Stimulated activated CD8-positive, alpha-beta memory T cell treated with anti-CD3 and anti-CD28 coated beads, Interleukin-15, amount 100 ng/mL, for 24 hours (primary cell): ENCODE results near the gene SNCA.

ENCODE experiments used
- DNase-seq: peaks from one replicate; pipeline ENCODE4 v3.0.0-alpha.2; 2020; ENCODE audit warnings: low read depth

SNCA gene

DNA sequence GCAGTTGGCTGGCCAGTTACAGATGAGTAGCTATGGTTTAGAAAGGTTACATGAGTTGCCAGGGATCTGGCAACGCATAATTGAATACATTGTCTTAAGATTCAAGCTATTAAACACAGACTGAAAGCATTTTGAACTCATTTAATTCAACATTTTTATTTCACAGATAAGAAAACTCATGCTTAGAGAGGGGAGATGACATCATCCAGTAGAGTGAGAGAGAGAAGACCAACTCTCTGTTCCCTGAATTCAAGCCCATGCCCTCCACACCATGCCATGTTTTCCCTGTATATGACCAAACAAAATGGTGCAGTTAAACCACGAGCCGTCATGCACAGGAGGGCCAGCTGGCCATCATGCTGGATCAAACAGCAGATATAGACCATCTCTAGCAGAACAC lies 22.6 kb downstream of the SNCA start:
- DNase-seq, result no peak

DNA sequence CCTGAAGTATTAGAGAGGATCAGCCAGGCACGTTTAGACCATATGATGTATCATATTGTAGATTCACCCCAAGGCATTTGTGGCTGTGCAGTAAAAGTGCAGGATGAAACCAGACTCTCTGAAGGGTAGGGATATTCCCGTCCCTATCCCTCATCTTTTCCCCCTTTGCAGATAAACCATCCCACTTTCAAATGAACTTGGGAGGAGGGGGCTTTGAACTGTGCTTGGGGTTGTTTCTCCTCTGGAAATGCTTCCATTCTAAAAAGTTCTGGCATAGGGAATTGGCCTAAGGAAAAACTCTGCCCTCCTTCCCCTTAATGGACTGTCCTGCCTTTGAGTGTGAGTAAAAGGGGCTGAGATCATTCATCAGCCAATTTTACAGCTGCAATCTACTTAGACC lies 23.8 kb downstream of the SNCA start:
- DNase-seq, result no peak

DNA sequence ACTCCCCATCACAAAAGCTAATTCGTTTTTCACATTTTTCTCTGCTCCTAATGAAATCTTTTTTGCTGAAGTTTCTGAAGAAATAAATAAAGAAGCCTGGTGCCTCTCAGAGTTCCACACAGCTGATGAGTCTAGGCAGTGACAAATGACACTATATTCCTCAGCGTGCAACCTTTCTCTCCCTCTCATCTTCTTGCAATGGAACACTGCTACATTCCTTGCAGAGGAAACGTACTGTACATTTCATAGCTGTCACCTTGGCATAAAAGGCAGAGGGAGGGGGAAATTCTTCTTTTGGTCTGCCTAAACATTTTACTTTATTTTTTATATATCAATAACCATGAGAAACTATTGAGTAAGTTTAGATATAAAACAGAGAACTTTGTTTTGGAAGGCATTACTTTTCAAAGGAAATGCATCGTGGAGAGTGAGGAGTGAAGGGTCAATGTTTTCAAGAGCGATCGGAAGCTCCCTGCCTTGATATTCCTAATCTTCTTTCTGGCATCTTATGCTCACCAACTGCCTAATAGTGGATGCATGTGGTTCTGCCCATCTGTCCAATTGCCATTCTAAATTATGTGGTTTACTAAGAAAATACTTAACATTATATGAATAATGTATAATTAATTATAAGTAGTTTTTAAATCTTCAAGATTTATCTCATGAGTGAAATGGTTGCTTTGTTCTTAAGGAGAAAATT lies 29.4 kb downstream of the SNCA start:
- no peak for DNase-seq

DNA sequence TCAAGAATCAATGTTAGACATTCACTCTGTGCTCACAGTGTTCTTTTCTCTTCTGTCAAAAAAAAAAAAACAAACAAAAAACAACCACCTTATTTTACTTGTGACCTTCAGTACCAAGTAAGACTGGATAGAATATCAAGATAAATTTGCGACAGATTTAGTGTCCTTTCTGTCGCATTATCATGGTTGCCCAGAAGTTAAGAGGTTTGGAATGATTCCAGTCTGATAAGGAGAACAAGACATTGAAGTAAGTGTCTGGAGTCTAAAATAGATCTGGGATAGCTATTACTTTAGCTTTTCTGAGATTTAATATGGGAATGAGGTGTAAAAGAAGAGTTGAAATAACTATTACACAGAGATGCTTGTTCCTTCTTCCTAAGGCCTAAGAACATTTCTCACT lies 31.7 kb downstream of the SNCA start:
- no peak for DNase-seq

DNA sequence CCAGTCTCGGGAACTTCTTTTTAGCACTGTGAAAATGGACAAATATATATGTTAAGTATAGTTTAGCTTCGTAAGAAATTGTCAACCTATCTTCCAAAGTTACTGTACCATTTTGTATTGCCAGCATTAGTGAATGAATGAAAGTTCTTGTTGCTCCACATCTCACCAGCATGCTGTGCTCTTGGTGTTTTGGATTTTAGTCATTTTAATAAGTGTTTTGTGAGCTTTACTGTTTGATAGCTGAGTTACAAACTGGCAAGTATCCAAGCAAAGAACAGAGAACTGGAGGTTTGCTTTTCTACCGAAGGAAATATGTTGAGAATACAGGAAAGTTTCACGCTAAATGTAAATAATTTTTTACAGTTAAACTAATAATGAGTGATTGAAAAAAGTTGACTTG lies 33.0 kb downstream of the SNCA start:
- DNase-seq, result no peak

DNA sequence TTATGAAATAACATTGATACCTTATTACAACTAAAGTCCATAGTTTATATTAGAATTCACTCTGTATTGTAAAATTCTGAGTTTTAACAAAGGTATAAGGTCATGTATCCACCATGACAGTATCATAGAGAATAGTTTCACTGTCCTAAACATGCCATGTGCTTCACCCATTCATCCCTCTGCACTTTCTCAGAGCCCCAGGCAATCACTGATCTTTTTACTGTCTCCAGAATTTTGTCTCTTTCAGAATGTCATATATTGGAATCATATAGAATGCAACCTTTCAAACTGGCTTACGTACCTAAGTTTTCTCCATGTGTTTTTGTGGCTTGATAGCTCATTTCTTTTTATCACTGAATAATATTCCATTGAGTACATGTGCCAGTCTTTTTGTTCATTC lies 33.9 kb downstream of the SNCA start:
- no peak for DNase-seq

DNA sequence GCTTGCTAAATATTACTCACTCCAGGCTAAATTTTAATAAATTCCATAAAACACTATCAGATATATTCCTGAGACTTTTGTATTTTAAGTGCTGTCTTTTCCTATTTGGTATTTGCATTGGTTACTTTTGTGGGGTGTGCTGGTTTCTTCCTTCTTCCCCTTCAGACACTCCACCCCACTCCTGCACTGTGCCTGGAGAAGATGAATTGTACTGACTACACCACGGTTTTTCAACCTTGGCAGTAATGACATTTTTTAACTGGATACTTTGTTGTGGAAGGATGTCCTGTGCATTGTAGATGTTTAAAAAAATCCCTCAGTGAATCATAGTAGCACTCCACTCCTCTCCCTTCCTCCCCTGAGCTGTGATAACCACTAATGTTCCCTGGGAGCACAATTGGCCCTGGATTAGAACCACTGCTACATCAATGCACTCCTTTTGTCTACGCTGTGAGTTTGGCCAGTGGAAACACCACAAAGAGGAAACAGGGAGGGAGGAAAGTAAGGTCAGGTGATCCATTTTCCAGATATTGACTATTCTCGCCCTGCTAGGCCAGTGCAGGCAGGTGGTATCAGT lies 36.3 kb downstream of the SNCA start:
- no peak for DNase-seq

DNA sequence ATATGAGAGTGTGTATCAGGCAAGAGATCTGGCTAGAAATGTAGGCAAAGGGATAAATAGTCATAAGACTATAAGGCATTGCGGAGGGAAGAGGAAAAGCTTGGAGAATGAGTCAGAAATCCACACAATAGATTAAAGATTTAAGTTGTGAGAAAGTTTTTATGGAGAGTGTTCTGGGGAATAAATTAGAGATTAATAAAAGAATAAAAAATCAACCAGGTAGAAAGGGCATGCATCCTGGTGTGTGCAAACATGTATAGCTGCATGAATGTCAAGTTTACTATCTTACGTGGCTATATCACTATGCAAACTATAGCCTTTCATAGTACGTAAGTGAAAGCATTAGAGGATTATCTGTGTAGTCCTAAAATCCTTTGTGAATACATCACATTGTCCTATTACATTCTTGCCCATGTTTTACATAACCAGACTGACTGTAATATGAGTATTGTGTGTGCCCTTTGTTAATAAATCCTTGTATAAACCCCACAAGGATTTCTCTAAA lies 36.9 kb downstream of the SNCA start:
- DNase-seq, result no peak

DNA sequence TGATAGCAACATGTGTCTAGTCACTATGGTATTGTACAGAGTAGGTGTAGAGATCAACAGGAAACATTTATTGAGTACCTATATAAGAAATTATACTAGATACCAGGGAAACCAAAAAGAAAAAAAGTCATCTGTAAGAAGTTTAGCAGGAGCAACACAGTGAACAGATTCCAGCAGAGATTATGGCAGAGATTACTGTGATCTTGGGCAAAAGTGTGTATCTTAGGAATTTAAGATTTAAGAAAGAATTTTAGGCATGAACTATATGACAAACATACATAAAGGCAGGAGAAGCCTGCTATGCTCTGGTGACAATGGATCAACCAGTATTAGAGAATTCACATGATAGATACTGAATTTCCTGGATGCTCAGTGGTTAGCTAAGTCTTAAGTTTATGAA lies 37.9 kb downstream of the SNCA start:
- DNase-seq, result no peak

DNA sequence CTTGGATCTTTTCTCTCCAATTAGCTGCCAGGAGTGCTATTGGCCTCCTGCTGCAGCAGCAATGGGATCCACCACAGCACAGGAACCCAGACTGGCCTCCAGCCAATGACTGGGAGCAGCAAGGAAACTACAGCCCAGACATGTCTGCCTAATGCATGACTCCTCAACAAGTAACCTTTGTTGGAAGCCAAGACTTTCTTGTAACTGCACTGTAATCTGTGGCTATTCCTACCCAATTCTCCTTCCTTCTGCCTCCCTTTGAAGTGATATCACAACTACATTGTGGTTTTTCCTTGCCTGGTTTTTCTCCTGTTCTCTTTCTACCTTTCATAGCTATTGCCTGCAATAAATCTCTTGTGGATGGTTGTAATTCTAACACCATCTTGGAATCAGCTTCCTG lies 39.8 kb downstream of the SNCA start:
- DNase-seq, result no peak

DNA sequence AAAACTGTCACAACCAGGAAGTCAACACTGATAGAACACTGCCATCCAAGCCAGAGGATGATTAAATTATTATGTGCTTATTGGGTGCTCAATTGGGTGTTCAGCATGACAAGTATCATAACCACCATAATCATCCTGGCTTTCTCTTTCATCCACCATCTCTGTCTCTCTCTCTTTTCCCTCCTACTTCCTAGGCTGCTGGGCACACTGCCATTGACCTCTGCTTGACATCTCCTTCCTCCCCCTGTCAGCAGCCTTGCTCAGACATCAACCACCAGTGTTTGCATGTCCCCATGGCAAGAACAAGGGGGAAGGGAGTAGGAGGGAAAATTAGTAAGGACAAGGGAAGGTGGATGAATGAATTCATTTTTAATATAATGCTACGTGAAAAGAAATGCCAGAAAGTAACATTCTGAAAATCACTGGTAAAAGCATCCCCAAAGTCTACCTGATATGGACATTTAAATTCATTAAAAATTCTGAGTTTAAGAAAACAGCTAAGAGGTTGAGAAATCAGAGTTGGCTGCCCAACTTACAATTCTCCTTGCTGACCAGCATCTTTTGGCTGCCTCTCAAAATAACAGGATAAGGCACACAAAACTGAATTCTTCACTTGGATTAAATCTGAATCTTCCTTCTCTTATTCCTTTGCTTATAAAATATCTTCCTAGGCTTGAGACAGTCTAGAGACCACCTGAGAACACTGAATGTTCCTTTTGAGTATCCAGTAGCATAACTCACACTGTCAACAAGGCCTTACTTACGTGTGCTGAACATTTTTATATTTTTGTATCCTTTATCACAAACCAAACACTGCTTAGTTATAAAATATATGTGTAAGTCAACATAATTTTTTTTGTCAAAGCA lies 48.5 kb downstream of the SNCA start:
- no peak for DNase-seq

DNA sequence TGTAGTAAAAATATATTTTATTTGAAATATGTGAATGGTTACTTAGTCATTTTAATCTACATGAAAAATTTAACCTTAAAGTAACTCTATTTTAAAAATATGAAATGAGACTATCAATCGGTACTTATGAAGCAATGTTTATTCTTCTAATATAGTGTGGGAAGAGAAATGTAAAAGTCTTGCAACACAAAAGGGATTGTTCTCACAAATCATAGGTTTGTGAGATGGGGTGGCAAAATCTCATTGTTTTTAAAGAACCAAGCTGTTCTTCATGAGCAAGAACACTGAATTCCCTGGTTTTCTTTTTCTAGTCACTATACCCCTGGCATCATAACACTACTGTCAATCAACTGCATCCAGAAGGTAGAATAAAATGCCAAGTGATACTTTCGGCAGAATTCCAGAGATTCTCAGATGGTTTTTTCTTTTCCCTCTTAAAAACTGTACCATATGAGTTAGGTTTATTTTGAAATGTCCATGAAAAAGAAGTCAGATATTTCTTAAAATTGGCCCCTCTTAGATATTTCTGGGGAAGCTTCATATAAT lies 52.2 kb downstream of the SNCA start:
- DNase-seq, result no peak

DNA sequence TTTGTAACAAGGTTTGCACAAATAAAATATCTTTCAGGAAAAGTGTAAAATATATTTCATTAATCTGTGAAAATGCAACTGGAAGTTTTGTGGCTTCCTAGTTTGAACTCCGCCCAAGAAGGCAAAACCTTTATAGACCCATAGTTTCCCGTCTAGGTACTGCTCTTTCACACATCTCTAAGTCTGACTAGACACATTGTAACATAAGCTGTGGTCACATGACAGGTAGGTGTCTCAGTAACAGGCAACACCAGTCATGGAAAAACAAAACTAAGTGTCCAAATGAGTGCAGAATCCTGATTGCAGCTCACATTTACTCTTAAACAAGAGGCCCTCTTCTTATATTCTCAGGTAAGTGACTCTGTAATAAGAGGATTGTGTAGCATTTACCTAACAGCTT lies 55.6 kb downstream of the SNCA start:
- no peak for DNase-seq

DNA sequence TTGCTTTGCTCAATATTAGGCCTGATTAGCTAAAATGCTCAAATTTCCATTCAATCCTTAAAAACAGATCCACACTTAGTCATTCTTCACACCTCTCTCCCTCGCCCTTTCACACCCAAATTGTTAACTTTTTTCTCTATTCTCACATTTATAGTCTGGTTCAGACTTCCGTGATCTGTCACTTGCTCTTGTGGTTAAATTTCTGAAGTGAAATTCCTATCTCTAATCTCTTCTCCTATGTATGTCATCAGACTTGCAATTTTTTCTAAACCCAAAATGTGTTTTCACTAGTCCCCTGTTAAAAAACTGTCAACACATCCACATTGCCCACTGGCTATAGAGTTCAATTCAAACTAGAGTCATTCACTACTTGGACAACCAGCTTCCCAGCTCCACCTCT lies 63.2 kb downstream of the SNCA start:
- DNase-seq, result no peak

DNA sequence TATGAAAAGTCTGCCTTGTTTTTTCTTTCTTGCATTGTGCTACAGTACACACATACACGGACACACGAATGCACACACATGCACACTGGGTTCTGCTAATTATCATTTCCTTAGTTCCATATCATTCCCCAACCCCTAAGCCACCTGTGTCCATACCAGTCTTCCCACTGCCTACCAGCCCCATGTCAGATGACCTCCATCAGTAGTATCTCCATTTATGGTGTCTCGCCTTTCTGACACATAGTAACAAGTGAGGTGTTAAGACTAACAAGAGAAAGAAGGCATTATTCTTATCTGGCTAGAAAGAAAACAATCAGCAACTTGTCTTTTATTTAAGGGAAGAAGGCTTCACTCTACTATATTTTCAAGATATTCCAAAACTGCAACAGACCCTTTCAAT lies 67.1 kb downstream of the SNCA start:
- DNase-seq, result no peak

DNA sequence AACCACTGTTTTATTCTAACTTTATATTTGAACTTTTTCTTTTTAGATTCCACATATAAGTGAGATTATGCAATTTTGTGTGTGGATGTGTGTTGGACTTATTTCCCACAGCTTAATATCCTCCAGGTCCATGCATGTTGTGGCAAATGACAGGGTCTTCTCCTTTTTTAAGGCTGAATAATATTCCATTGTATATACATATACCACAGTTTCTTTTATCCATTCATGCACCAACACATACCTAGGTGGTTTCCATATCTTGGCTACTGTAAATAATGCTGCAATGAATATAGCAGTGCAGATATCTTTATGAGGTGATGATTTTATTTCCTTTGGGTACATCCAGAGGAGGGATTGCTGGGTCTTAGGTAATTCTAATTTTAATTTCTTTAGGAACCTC lies 69.0 kb downstream of the SNCA start:
- no peak for DNase-seq

DNA sequence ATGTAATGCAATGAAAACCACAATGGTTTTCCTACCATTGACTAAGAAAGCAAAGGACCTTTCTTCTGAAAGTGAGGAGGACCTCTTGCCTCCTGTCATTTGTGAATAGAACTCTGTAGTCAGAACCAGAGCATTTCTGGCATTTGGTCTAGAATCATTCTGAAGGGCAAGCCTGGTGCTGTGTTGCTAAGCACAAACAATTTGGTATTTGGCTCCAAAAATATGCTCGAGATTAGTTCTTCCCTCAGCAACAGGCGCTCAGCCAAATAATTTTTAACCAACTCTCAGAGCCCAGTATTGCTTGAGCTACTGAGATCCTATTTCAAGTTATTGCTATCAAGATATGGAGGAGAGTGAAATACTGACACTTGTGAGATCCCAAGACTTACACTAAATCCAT lies 71.0 kb downstream of the SNCA start:
- no peak for DNase-seq

DNA sequence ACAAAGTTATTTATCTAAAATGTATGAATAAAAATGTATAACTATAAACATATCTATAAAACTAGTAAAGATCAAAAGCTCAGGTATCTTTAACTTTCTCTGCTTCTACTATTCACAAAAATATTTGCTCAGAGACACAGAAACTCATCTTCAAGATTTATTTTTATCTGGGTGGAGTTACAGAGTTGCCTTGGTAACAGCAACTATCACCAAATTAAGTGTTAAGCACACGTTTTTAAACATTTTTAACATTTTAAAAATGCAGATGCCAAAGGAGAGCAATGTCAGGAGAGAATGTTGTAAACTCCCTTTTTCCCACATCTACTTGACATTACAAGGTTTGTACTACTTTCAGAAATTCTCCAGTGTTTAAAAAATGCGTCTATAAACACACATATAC lies 71.4 kb downstream of the SNCA start:
- no peak for DNase-seq

DNA sequence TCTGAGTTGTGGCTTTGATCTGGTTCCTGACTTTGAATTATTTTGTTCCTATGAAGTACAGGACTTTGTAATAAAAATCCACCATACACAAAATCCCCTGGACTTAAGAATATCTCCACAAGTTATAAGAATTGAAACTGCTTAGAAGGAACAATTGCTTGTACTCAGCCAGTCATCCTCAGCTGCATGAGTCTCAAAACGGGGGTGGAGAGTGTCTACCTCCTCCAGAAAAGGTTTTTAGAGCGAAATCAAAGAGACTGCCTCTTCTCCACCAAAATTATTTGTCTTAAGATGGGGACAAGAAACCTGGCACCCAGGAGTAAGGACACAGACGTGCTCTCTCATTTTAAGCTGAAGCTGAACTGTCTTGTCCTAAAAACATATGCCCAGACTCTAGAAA lies 74.7 kb downstream of the SNCA start:
- no peak for DNase-seq

DNA sequence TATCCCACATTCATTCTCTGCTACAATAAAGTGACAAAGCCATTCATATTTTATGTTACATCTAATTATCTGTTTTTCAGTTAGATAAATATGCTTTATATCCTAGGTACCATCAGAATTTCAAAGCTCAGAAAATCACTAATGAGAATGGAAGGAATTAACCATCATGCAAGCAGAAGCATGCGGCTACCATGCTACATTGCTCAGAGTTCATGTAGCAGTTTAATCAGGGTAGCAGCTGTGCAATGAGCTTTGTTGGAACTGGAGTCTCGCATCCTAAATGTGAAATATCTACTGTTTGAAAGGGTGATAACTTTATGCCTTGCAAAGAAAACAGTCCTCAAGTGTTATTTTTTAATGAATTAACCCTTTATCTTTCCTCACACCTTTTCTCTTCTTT lies 77.5 kb downstream of the SNCA start:
- no peak for DNase-seq

DNA sequence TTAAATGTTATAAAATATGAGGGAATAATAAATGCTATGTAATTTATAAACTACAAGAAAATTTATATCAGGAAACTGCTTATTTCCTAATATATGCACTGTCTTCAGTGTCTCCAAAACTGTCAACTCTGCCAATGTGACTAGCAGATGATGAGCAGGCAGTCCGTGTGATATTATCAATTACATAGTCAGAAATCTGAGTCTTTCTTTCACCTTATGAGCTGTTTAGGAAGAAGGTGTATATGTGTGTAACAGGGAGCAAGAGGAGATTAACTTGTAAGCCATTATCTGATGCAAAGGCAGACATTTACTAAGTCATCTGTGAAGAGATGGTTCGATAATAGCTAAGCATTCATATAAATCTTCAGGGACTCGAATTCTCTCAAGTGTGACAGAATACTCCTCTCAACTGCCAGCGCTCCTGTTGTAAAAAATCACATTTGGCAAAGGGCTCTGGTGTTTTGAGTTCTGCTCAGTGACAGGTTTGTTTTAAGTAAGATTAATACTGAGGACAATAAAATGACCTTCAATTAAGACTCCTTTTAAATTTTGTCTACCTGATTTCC lies 79.7 kb downstream of the SNCA start:
- no peak for DNase-seq

DNA sequence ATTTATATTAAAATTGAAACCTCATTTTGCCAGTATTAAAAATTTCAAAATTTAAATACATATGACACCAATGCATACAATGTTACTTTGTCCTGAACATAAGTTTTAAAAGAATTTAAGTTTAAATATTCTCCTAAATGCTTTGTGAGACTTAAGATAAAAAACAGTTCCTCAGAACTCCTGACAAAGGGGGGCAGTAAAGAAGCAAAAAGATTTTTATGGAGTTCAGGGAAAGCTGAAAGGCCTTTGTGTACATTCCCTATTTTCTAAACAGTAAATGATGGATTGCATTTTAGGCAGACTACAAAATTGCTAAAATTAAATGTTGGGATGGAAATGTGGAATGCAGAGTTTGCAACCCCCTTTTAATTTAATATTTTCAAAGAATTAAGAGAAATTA lies 81.7 kb downstream of the SNCA start:
- no peak for DNase-seq

DNA sequence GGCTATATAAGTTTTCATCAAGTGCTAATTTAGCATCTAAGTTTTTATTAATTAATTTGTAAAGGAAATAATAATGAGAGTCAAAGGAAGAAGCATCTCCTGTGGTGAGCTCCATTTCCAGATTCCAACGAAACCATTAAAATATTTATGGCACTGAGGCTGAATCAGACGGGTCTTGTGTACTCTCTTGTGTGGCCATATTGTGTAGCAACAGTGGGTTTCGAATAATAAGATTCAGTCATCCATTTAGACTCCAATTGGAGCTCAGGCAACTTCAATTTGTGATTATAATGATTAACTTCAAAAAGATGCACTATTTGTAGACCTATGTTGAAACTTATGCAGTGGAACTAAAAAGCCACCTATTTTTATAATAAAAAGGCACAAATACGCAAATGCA lies 82.4 kb downstream of the SNCA start:
- no peak for DNase-seq
